Stimulated activated CD8-positive, alpha-beta memory T cell treated with anti-CD3 and anti-CD28 coated beads, Interleukin-7, amount 100 ng/mL, for 48 hours (primary cell): Measurements from ENCODE around the gene GOLGA7B.
"Not testable (repeated sequence)": the region's sequence is repeated elsewhere in the genome, so short reads cannot be mapped to it uniquely, and the experiment has no call there.

Experiments
- DNase-seq, 2 donors: peaks; one replicate each; pipeline ENCODE4 v3.0.0-alpha.2; 2020; ENCODE audit warnings: low read depth in 1 of 2; ENCODE audit errors: extremely low read depth in 1 of 2

The GOLGA7B gene

DNA sequence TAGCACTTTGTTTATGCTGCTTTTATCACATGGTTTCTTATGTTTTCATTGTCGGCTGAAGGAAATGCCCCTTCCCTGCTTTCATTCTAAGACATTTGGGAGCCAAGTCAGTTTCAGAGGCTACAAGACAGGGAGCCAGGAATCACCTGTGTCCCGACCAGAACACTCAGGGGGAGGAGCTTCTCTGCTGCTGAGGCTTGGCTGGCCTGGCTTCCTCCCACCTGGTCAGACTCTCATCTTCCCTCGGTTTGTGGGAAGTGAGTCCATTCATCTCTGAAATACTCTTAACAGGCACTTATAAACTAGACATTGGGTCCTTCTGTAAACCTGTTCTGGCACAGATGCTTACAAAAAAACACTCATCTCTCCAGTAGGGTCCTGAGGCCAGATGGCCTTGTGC, 19.6 kb upstream of the GOLGA7B start:
- DNase-seq = no peak

DNA sequence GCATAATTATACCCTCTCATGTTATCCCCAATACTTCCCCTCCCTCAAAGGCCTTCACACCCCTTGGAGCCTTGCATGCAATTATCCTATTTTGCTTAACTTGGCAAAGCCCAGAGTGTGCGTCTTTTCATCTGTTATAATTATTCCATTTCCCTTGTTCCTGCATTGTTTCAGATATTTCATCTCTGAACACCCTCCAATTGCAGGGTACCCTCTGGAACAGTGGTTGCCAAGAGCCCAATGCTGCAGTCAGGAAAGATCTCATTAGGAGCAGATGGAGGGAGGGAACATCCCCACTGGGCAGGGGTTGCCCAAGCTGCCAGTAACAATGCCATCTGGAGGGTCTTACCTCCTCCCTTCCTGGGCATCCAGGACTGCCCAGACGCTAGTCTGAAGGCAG, 18.4 kb upstream of the GOLGA7B start:
- DNase-seq = no peak

DNA sequence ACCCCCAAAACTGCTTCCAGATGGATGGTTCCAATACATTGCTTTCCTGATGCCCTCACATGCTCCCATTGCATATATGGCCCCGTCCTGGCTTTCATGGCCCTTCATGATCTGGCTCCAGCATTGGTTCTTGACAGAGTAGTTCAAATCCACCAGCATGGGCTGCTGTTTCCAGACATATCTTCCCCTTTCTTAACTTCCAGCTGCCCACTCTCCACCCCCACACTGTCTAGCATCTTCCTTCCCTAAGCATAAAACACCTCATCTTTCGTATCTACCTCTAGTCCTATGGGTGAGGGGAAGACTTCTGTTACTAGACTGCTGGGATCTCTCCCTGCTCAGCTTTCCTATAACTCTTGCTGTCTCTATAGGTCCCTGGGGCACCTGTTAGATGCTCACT, 13.2 kb upstream of the GOLGA7B start:
- DNase-seq = no peak

DNA sequence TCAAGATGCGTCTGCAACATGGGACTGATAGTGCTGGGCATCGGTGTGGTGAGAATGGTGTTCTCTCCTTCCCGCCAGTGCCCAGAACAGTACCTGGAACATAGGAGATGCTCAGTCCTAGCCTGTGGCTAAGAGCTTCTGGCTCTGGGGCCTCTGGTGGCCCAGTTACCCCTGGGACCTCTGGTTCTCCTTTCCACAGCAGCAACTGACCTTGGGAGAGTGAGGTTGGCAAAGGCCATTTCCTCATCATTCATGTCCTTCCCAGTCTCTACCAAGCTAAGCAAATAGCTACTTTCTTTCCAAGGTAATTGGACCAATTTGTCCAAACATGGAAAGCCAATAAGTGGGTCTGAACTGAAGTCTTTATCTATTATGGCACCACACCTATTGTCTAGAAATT, 11.6 kb upstream of the GOLGA7B start:
- DNase-seq = no peak

DNA sequence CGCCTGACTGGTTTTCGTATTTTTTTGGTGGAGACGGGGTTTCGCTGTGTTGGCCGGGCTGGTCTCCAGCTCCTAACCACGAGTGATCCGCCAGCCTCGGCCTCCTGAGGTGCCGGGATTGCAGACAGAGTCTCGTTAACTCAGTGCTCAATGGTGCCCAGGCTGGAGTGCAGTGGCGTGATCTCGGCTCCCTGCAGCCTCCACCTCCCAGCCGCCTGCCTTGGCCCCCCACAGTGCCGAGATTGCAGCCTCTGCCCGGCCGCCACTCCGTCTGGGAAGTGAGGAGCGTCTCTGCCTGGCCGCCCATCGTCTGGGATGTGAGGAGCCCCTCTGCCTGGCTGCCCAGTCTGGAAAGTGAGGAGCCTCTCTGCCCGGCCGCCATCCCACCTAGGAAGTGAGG, 8.5 kb upstream of the GOLGA7B start:
- not testable (repeated sequence) for DNase-seq

DNA sequence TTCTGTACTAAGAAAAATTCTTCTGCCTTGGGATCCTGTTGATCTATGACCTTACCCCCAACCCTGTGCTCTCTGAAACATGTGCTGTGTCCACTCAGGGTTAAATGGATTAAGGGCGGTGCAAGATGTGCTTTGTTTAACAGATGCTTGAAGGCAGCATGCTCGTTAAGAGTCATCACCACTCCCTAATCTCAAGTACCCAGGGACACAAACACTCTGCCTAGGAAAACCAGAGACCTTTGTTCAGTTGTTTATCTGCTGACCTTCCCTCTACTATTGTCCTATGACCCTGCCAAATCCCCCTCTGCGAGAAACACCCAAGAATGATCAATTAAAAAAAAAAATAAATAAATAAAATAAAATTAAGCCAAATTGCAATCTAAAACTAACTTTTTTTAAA, 7.5 kb upstream of the GOLGA7B start:
- not testable (repeated sequence) for DNase-seq

DNA sequence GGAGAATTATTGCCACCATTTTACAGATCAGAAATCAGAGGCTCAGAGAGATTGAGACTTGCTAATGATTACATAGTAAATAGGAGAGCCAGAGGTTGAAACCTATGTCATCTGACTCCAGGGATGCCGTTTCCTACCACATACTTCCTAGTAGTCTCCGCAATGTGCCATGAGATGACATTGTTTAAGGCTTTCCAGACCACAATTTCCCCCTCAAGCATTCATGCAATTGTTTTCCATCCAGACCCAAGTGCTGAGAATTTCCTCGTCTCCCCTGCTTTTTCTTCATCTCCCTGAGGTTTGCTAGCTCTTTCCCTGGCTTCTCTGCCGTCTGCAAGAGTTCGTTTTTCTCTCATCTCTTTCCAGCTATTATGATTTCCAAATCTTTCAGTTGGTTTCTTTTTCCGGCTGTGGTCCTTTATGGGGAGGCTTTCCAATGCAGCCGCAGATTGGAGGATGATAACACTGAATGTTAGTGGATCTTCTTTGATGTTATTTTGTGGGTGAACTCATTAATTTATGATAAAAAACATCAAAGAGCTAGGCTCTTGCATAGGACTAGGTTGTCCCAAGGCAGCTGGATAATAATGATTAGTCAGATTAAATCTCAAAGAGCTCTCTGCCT, 6.9 kb upstream of the GOLGA7B start:
- no peak for DNase-seq

DNA sequence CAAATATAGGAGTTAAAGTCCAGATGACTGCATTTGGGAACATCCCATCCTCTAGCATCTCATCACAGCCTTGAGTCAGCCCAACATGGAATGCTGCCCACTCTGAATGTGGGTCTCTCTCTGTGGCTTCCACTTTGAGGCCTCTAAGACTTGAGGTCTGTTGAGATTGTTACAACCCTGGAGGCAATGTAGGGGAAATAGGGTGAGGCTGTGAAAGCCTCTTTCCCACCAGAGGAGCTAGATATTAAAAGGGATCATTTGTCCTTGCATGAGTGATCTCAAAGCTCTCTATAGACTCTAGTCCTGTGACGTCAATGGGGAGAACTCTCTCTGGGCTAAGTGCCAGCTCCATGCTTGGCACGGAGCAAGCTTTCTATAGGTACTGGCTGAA, 6.4 kb upstream of the GOLGA7B start:
- DNase-seq = no peak

DNA sequence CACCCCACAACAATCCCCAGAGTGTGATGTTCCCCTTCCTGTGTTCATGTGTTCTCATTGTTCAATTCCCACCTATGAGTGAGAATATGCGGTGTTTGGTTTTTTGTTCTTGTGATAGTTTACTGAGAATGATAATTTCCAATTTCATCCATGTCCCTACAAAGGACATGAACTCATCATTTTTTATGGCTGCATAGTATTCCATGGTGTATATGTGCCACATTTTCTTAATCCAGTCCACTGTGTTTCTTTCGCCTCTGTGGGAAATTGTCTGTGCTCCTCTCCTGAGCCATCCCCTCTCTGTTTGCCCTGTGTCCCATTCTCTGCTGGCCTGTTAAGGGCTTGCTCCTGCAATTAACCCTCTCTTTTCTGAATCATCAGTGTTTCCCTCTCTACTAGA, 5.7 kb upstream of the GOLGA7B start:
- DNase-seq = not testable (repeated sequence)

DNA sequence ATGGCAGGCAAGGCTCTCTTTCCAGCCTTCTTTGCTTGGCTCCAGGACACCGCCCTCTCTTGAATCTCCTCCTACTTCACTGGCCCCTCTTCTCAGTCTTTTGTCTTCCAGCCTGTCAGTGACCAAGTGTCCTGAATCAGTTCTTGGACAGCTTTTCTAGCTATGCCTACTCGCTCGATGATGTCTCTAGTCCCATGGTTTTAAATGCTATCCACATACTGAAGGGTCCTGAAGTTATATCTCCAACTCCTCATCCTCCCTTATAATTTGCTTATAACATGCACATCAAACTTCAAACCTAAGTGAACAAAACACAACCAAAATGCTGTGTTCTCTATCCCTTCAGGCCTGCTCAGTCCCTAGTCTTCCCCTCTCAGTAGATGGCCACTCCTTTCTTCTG, 5.0 kb upstream of the GOLGA7B start:
- no peak for DNase-seq

DNA sequence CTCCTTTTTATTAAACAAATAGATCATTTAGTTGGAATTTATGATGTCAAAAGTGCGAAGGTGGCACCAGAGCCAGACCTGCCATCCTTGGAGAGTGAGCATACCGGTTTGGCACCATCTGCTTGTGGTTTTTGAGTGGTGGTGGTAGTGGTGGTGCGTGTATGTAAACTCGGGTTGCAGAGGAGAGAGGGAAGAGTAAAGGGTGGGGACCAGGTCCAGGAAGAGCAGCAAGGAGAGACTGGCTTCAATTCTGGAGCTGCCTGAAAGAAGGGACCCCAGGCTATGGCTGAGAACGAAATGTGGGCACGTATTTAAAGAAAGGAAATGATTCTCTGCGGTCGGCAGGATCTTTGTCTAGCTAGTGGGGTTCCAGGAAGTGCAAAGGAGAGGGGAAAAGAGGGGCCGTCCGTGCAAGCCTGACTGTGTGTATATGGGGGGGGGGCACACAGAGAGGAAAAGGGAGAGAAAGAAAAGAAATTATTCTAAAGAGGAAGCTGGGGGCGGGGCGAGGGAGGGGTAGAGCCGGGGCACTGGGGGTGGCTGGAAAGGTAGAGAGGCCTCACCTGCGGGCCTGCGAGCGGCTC, 448 bp upstream of the GOLGA7B start:
- DNase-seq = no peak

DNA sequence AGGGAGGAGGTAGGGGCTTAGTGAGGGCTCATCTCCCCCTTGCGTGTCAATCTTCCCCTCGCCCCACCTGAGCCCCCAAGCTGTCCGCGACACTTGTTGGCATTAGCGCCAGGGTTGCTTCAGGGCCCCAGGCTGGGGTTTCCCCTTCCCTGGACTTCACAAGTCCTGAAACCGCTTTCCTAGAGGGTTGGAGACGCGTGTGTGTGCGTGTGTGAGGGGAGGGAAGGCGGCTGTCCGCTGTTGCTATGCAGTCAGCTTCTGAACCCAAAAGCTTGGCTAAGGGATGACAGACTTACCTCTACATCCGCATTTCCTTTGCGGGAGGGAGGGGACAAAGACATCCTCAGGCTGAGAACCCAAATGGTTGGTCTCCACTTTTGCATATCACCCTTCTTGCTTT, 803 bp downstream of the GOLGA7B start:
- DNase-seq = no peak

DNA sequence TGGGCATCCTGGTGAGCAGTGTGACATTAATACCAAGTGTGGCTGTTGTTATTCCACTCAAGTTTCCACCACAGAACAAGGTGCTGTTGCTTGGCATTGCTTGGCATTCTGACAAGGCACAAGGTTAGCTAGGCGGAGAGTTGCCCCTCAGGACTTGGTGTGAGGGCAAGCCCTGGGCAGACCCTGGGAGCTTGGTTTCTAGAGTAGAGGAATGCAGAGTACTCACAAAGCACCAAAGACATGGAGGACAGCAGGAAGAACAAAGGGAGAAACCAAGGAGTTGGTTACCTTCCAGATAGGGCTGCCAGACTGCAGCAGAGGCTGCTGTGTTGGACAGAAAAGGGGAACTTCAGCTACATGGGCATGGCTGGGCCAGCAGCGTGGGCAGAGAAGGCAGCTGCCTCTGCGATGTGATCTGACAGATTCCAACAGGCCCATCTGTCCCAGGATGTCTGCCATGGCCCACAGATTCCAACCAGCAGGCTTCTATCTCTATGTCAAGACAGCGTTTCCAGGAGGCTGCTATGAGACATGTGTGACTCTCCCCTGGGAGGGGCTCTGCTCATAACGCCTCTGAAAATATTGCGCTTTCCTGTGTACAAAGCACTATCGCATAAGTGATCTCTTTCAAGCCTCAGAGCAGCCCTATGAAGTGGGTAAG, 1.8 kb downstream of the GOLGA7B start:
- peak in 1 of 2 donors; percentile 10 for DNase-seq

DNA sequence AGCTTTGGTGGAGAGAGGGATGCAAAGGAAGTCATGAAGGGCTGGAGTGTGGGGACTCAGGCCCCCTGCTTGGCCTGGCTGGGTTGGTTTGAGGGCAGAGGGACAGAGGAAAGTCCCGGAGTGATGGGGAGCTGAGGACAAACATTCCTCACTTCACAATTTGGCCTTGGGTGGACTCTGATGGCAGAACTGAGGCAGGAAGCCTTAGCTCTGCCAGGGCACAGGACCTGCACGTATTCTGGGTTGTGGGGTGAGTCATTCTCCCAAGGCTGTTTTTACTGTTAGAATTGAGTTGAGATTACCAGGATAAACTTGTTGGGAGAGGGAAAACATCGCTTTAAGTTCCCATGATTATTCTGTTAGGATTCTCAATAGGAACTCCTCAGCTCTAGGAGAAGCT, 2.6 kb downstream of the GOLGA7B start:
- no peak for DNase-seq

DNA sequence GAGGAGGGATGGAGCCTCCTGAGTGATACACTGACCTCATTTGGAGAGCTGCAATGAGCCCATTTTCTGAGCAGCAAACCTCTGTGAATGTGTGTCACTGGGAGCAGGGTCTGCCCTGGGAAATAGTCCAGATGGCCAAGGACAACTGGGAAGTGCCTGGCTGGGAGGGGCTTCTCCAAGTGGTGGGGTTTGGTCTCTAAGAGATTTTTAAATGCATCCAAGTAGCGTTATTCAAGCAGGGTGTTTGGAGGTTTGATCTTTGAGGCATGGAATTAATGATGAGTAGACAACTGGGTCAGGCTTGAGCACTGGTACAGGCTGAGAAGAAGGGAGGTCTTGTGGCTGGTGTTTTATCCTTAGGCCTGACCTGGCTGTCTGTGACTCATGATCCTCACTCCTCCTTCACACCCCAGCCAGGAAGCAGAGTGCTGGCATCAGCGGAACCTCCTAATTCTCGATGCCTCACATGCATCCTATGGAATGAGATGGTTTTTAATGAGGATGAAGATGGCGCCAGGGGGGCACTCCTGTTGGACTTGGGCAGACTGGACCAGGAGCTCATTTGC, 3.3 kb downstream of the GOLGA7B start:
- DNase-seq = no peak

DNA sequence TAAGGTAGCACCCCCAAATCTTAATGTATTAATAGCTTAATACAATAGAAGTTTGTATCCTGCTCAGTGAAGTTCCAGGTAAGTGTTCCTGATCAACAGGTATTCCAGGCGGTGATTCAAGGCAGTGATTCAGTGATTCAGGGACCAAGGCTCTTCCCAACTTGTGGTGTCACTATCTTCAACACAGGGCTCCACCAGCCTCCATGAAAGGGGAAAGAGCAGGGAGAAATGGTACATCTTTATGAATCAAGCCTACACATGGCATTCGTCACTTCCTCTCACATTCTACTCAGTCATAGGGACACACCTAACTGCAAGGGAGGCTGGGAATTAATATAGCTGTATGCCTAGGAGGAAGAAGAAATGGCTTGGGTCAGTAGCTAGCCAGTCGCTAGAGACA, 5.1 kb downstream of the GOLGA7B start:
- no peak for DNase-seq

DNA sequence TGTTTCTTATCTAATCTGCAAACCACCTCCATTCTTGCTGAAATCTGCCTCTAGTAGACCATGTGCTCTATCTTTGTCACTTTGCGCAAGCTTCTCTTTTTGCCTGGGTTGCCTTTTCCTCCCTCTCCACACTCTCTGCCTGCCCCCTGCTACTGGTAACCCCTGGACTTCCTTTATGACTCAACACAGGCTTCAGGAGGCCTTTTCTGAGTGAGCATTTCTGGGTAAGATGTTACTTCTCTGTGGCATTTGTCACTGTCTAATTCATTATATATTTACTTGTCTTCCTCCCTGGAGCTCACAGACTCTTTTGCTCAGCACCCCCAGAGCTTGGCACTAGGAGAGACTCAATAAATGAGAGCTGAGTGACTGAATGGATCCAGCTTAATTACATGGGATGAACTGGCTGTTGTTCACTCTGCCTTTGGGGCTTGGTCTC, 8.4 kb downstream of the GOLGA7B start:
- peak in 1 of 2 donors; percentile 14 for DNase-seq

DNA sequence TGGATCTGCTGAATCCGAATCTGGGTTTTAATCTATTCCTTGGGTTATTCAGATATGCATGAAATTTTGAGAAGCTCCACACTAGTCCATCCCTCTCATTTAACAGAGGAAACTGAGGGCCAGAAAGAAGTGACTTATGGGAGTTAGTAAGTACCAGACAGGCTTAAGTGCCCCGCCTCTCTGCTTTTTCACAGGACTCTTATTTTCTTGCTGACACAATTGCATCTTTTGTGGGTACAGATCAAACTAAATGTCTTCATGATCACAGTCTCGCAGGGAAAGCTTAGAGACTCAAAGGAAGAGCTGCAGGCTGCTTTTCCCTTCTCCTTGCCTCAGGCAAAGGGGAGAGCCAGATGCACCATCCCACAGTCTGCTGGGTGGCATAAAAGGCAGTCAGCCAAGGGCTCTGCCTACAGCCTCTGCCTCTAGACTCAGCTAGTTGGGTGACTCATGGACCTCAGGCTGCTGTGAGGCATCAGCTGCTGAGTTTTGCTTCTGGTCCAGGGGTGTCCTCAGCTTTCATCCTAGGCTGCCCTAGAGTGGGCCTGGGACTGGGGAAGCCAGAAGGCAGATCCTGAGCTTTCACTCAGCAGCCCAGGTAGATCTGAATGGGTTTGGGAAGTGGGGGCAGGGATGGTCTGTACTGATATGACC, 11.6 kb downstream of the GOLGA7B start:
- peak in 1 of 2 donors; percentile 8 for DNase-seq

DNA sequence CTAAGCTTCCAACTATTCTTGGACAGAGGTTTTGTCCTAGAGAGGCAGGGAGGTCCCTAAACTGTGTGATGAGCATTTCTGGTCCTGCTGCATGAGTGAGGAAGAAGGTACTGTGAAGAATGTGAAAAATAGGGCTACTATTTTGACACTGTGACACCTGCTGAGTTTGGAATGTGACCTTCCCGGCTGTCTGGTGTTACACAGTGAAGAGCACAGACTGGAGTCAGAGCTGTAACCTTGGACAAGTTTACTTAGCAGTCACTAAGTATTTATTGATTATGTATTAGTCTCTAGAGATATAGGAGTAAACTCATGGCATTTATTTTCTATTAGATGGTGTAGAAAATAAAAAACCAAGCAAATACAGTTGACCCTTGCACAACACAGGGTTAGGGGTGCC, 12.3 kb downstream of the GOLGA7B start:
- no peak for DNase-seq

DNA sequence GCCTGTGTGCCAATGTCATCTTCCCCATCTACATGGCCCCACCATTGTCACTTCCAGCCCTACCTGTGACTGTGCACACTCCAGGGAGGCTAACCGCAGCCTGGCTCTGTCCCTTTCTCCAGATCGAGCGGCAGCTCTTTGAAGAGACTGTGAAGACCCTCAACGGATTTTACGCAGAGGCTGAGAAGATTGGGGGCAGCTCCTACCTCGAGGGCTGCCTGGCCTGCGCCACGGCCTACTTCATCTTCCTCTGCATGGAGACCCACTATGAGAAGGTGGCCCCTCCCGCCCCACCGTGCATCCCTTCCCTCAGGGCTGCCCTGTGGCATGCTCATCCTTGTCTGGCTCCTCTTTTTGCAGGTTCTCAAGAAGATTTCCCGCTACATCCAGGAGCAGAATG, 14.2 kb downstream of the GOLGA7B start:
- DNase-seq = no peak

DNA sequence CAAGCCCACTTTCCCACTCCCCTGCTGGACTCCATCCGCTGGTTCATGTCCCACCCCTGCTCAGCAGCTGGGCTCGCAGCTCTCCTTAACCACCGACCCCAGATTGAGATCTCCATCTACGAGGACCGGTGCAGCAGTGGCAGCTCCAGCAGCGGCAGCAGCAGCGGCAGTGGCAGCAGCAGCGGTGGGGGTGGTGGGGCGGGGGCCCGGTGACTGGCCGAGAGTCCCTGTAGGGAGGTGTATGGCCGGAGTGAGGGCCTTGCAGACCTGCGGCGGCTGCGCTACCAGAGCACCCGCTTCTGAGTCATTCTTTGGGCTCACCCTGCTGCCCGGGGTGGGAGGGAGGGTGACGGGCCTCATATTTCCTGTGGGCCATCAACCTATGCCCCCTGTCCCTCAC, 15.8 kb downstream of the GOLGA7B start:
- DNase-seq = no peak
